Peyer's patch (tissue), 4 donors: ENCODE measurements around the gene TEX13C. TPM values are rescaled to one million over a fixed set of nuclear protein-coding genes. Genes with fewer than 3 reads are reported as not detected.

ENCODE experiments used
- DNase-seq, 3 donors: peaks; one replicate each; pipeline ENCODE4 v3.0.0-alpha.2; 2017 to 2019
- H3K27ac ChIP-seq, 4 donors: fragments of 200-600 bp; sonication (generic); one replicate each; pipeline ENCODE4 v1.5.1; 2016 to 2019
- H3K27me3 ChIP-seq, 2 donors: fragments of 200-600 bp; sonication (generic); one replicate each; pipeline ENCODE4 v1.5.1; 2019
- H3K36me3 ChIP-seq, 3 donors: fragments of 200-600 bp; sonication (generic); one replicate each; pipeline ENCODE4 v1.5.1; 2016 to 2019
- H3K4me1 ChIP-seq, 4 donors: fragments of 200-600 bp; sonication (generic); one replicate each; pipeline ENCODE4 v1.5.1; 2016 to 2019
- H3K4me3 ChIP-seq, 4 donors: fragments of 200-600 bp; sonication (generic); 1 replicate in 3 of 4; 2 replicates in 1 of 4; pipeline ENCODE4 v1.5.1; 2016 to 2019; ENCODE audit warnings: mild to moderate bottlenecking in 1 of 4
- H3K9me3 ChIP-seq, 4 donors: fragments of 200-600 bp; sonication (generic); one replicate each; pipeline ENCODE4 v1.5.1; 2016 to 2019; ENCODE audit warnings: mild to moderate bottlenecking in 1 of 4
- CTCF ChIP-seq, 6 experiments: fragments of 450-650 bp in 4 of 6; fragments of 200-600 bp in 2 of 6; sonication (generic) in 1 of 6; IDR thresholded peaks; one replicate each; pipeline ENCODE4 v1.5.1; 2017 to 2019; ENCODE audit warnings: antibody characterized with exemption in 6 of 6, mild to moderate bottlenecking in 3 of 6, moderate library complexity in 1 of 6
- POLR2A ChIP-seq, 2 donors: fragments of 450-650 bp; IDR thresholded peaks; one replicate each; pipeline ENCODE4 v1.5.1; 2017; ENCODE audit warnings: antibody characterized with exemption in 2 of 2, mild to moderate bottlenecking in 2 of 2, moderate library complexity in 2 of 2
- total RNA-seq, 4 donors: library from RNA; depleted of rRNA; stranded (reverse); fragments of >200 nt; gene quantifications; one replicate each; pipeline ENCODE4 v1.1.0, GENCODE V29; 2016

TEX13C gene
- total RNA-seq = not detected

GRCh38 chrX:125319646-125320521, at the start of gene TEX13C:
Gene TEX13C (plus strand): TSS chrX:125319871. CDS start chrX:125320120, 249 bp downstream.
- Histone ChIP-seq H3K36me3 (no peaks in the 10 kb centered on the region), H3K4me3 (no peak within 1 kb of the TSS), H3K27me3 (no peaks in the 10 kb centered on the region), H3K27ac (no peak within 1 kb of the TSS), H3K4me1 (no peaks in the 10 kb centered on the region), H3K9me3 (no peaks in the 10 kb centered on the region)
- DNase-seq = no peak
- TF ChIP-seq POLR2A (IDR thresholded peaks at IDR 0.05) (no peak), CTCF (IDR thresholded peaks at IDR 0.05) (no peak)

- Histone ChIP-seq H3K36me3 (no peaks in the 10 kb centered on the region), H3K27ac (no peak overlapping the region), H3K4me1 (no peaks in the 10 kb centered on the region), H3K9me3 (no peaks in the 10 kb centered on the region), H3K27me3 (no peaks in the 10 kb centered on the region), H3K4me3 (no peak overlapping the region)
- DNase-seq = no peak
- TF ChIP-seq CTCF (IDR thresholded peaks at IDR 0.05) (no peak), POLR2A (IDR thresholded peaks at IDR 0.05) (no peak)
Measured at GRCh38 chrX:125287282-125287681, 32.4 kb upstream of the TEX13C start.

GRCh38 chrX:125288343-125288742, 31.3 kb upstream of the TEX13C start:
- Histone ChIP-seq H3K4me3 (no peak overlapping the region), H3K27me3 (no peaks in the 10 kb centered on the region), H3K36me3 (no peaks in the 10 kb centered on the region), H3K4me1 (no peaks in the 10 kb centered on the region), H3K9me3 (no peaks in the 10 kb centered on the region), H3K27ac (no peak overlapping the region)
- TF ChIP-seq POLR2A (IDR thresholded peaks at IDR 0.05) (no peak), CTCF (IDR thresholded peaks at IDR 0.05) (no peak)
- no peak for DNase-seq

- H3K27me3 ChIP-seq = no peaks in the 10 kb centered on the region
- no peaks in the 10 kb centered on the region for H3K36me3 ChIP-seq
- no peak for DNase-seq
- TF ChIP-seq CTCF (IDR thresholded peaks at IDR 0.05) (no peak), POLR2A (IDR thresholded peaks at IDR 0.05) (no peak)
- no peak overlapping the region for H3K4me3 ChIP-seq
- no peaks in the 10 kb centered on the region for H3K9me3 ChIP-seq
- no peaks in the 10 kb centered on the region for H3K4me1 ChIP-seq
- no peak overlapping the region for H3K27ac ChIP-seq
Measured at GRCh38 chrX:125289209-125289608, 30.5 kb upstream of the TEX13C start.

- H3K27me3 ChIP-seq = no peaks in the 10 kb centered on the region
- H3K36me3 ChIP-seq = no peaks in the 10 kb centered on the region
- H3K9me3 ChIP-seq = no peaks in the 10 kb centered on the region
- DNase-seq = no peak
- H3K27ac ChIP-seq = no peak overlapping the region
- H3K4me3 ChIP-seq = no peak overlapping the region
- no peak for TF ChIP-seq CTCF (IDR thresholded peaks at IDR 0.05)
- no peak for TF ChIP-seq POLR2A (IDR thresholded peaks at IDR 0.05)
- no peaks in the 10 kb centered on the region for H3K4me1 ChIP-seq
Measured at GRCh38 chrX:125289920-125290319, 29.8 kb upstream of the TEX13C start.
